Measurements from ENCODE around the gene ARPC5.
"Not testable (repeated sequence)": the region's sequence is repeated elsewhere in the genome, so short reads cannot be mapped to it uniquely, and the experiment has no call there.

DNA sequence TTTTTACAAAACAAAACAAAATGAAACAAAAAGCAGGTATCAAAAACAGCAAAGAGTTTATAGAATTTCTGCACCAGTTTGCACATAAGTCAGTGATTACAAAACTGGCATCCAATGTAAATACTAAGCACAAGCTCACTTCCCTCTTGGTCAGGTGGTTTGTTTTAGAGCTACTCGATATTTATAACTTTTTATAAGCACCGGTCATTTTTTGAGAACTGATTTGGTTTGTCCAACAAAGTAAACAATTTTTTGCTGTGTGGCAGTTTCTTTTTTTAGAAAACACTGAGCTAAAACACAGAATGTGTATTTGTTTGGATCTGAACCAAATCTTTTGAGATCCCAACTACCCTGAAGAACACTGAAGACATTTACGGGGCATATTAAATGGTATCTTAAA is 9.3 kb downstream of the ARPC5 start:
- TF ChIP-seq, protein P1, sequence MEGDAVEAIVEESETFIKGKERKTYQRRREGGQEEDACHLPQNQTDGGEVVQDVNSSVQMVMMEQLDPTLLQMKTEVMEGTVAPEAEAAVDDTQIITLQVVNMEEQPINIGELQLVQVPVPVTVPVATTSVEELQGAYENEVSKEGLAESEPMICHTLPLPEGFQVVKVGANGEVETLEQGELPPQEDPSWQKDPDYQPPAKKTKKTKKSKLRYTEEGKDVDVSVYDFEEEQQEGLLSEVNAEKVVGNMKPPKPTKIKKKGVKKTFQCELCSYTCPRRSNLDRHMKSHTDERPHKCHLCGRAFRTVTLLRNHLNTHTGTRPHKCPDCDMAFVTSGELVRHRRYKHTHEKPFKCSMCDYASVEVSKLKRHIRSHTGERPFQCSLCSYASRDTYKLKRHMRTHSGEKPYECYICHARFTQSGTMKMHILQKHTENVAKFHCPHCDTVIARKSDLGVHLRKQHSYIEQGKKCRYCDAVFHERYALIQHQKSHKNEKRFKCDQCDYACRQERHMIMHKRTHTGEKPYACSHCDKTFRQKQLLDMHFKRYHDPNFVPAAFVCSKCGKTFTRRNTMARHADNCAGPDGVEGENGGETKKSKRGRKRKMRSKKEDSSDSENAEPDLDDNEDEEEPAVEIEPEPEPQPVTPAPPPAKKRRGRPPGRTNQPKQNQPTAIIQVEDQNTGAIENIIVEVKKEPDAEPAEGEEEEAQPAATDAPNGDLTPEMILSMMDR (IDR thresholded peaks at IDR 0.05; ENCODE audit: low read length) = not testable (repeated sequence)
- not testable (repeated sequence) for TF ChIP-seq EZH2 (IDR thresholded peaks at IDR 0.05; ENCODE audit: borderline replicate concordance, low read length)

Data from OCI-LY1 (cell line).